ENCODE results near the gene CCR6.

- no peak for TF ChIP-seq ESRRA (IDR thresholded peaks at IDR 0.05; ENCODE audit: borderline replicate concordance, low read length)
- no peak for TF ChIP-seq CTCF (IDR thresholded peaks at IDR 0.05)
- no peak for TF ChIP-seq FOSB (CRISPR knock-in tag; IDR thresholded peaks at IDR 0.05)
- no peak for TF ChIP-seq POLR2A (IDR thresholded peaks at IDR 0.05; ENCODE audit: low read length)
- no peak for TF ChIP-seq REST (IDR thresholded peaks at IDR 0.05)
- no peak for TF ChIP-seq USF2 (IDR thresholded peaks at IDR 0.05)
- no peak for TF ChIP-seq GATA3 (IDR thresholded peaks at IDR 0.05; ENCODE audit: borderline replicate concordance)
- no peak for TF ChIP-seq TP53 (CRISPR knock-in tag; IDR thresholded peaks at IDR 0.05)
- TF ChIP-seq MAX (IDR thresholded peaks at IDR 0.05): no peak
- no peak for TF ChIP-seq HOXA7 (CRISPR knock-in tag; IDR thresholded peaks at IDR 0.05)
- TF ChIP-seq PBX3 (IDR thresholded peaks at IDR 0.05): no peak
Measured at GRCh38 chr6:167142433-167142761, 19.5 kb downstream of the CCR6 start.
